ENCODE data around the gene ZNF718.
"Not testable (repeated sequence)": the region's sequence is repeated elsewhere in the genome, so short reads cannot be mapped to it uniquely, and the experiment has no call there.

ZNF718 gene

GRCh38 chr4:120616-121015 is 3.7 kb upstream of the ZNF718 start:
- H3K36me3 ChIP-seq: no peaks in the 10 kb centered on the region
- H3K27me3 ChIP-seq: no peaks in the 10 kb centered on the region
- no peaks in the 10 kb centered on the region for H3K9me3 ChIP-seq
- peak overlapping the region; percentile 75 for H3K27ac ChIP-seq
- peak overlapping the region in 1 of 2 experiments; percentile 37 for H3K4me3 ChIP-seq (ENCODE audit: low read depth in 1 of 2, low read length in 1 of 2)
- TF ChIP-seq CTCF (IDR thresholded peaks at IDR 0.05): no peak
- peaks cover 30 to 36% of the 10 kb centered on the region in 2 experiments for H3K4me1 ChIP-seq (ENCODE audit: control insufficient read depth in 1 of 2, insufficient read depth in 1 of 2, low read depth in 1 of 2, low read length in 1 of 2)

- TF ChIP-seq CTCF (IDR thresholded peaks at IDR 0.05): no peak
- Histone ChIP-seq H3K4me3 (ENCODE audit: low read depth in 1 of 2, low read length in 1 of 2) (peak overlapping the region; percentile 6 to 37), H3K27me3 (no peaks in the 10 kb centered on the region), H3K4me1 (ENCODE audit: control insufficient read depth in 1 of 2, insufficient read depth in 1 of 2, low read depth in 1 of 2, low read length in 1 of 2) (peaks cover 35 to 44% of the 10 kb centered on the region in 2 experiments), H3K27ac (peak overlapping the region; percentile 75), H3K9me3 (no peaks in the 10 kb centered on the region), H3K36me3 (no peaks in the 10 kb centered on the region)
These were observed 2.8 kb upstream of the ZNF718 start for GRCh38 chr4:121408-122084.

GRCh38 chr4:123922-124274 is 403 bp upstream of the ZNF718 start:
- not testable (repeated sequence) for H3K9me3 ChIP-seq, H3K36me3 ChIP-seq, H3K27me3 ChIP-seq
- Histone ChIP-seq H3K27ac (peak overlapping the region; percentile 80), H3K4me1 (ENCODE audit: control insufficient read depth in 1 of 2, insufficient read depth in 1 of 2, low read depth in 1 of 2, low read length in 1 of 2) (peaks cover 35 to 44% of the 10 kb centered on the region in 2 experiments), H3K4me3 (ENCODE audit: low read depth in 1 of 2, low read length in 1 of 2) (peak overlapping the region; percentile 80 to 94)

GRCh38 chr4:125091-125771 is 930 bp downstream of the ZNF718 start:
- no peak for TF ChIP-seq CTCF (IDR thresholded peaks at IDR 0.05)
- Histone ChIP-seq H3K9me3 (no peaks in the 10 kb centered on the region), H3K27me3 (no peaks in the 10 kb centered on the region), H3K4me3 (ENCODE audit: low read depth in 1 of 2, low read length in 1 of 2) (peak overlapping the region; percentile 80 to 94), H3K4me1 (ENCODE audit: control insufficient read depth in 1 of 2, insufficient read depth in 1 of 2, low read depth in 1 of 2, low read length in 1 of 2) (peaks cover 35 to 43% of the 10 kb centered on the region in 2 experiments), H3K36me3 (peaks cover 7% of the 10 kb centered on the region), H3K27ac (peak overlapping the region; percentile 80)

GRCh38 chr4:125833-126232 is 1.5 kb downstream of the ZNF718 start:
- no peak for TF ChIP-seq CTCF (IDR thresholded peaks at IDR 0.05)
- H3K36me3 ChIP-seq: peaks cover 7% of the 10 kb centered on the region
- peak overlapping the region; percentile 80 to 94 for H3K4me3 ChIP-seq (ENCODE audit: low read depth in 1 of 2, low read length in 1 of 2)
- H3K27me3 ChIP-seq: no peaks in the 10 kb centered on the region
- peaks cover 35 to 37% of the 10 kb centered on the region in 2 experiments for H3K4me1 ChIP-seq (ENCODE audit: control insufficient read depth in 1 of 2, insufficient read depth in 1 of 2, low read depth in 1 of 2, low read length in 1 of 2)
- H3K9me3 ChIP-seq: no peaks in the 10 kb centered on the region
- peak overlapping the region; percentile 80 for H3K27ac ChIP-seq

GRCh38 chr4:132483-132882 is 8.2 kb downstream of the ZNF718 start:
- no peak overlapping the region for H3K27ac ChIP-seq
- H3K27me3 ChIP-seq: no peaks in the 10 kb centered on the region
- H3K4me3 ChIP-seq (ENCODE audit: low read depth in 1 of 2, low read length in 1 of 2): no peak overlapping the region
- H3K4me1 ChIP-seq (ENCODE audit: control insufficient read depth in 1 of 2, insufficient read depth in 1 of 2, low read depth in 1 of 2, low read length in 1 of 2): no peaks in the 10 kb centered on the region
- TF ChIP-seq CTCF (IDR thresholded peaks at IDR 0.05): no peak
- H3K36me3 ChIP-seq: peaks cover 38% of the 10 kb centered on the region
- no peaks in the 10 kb centered on the region for H3K9me3 ChIP-seq
